Measurements from ENCODE around the gene TUT4. TPM values are rescaled to one million over a fixed set of nuclear protein-coding genes. Genes with fewer than 3 reads are reported as not detected.

TUT4 gene
- total RNA-seq, 3 donors from 2014 or later (not counting 1 experiment from before 2014, with no cell fraction given) = 124 to 156 (median 125) TPM

DNA sequence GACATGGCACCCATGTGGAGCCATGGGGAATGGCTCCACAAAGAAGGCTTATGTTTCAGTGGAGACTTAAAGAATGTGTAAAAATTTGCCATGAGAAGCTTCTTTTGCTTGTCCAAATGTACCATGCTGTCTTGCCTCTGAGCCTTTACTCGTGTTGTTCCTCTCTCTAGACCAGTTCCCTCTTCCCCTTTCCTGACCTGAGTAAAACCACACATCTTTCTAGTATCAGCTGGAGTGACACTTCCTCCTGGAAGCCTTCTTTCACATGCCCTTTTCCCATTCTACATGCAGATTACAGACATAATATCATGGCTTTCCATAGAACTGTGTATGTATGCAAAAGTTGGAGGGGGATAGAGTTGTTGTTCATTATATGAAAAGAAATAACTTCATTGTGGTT is 35.6 kb upstream of the TUT4 start:
- no peak overlapping the region for H3K4me3 Mint-ChIP-seq
- no peak for TF ChIP-seq CTCF (IDR thresholded peaks at IDR 0.05)
- Histone ChIP-seq H3K9me3 (ENCODE audit: control insufficient read depth, insufficient read depth, low read length) (no peaks in the 10 kb centered on the region), H3K4me1 (ENCODE audit: control insufficient read depth, insufficient read depth, low read length) (no peaks in the 10 kb centered on the region), H3K36me3 (ENCODE audit: control insufficient read depth, insufficient read depth, low read length) (no peaks in the 10 kb centered on the region), H3K27me3 (ENCODE audit: control insufficient read depth, insufficient read depth, low read length) (no peaks in the 10 kb centered on the region), H3K27ac (ENCODE audit: low read length) (no peak overlapping the region), H3K4me3 (ENCODE audit: low read length) (no peak overlapping the region)
- no peak for DNase-seq
- H3K36me3 Mint-ChIP-seq = no peaks in the 10 kb centered on the region
- no peak overlapping the region for H3K27ac Mint-ChIP-seq
- H3K9me3 Mint-ChIP-seq = no peaks in the 10 kb centered on the region
- WGBS (ENCODE audit: insufficient coverage) = 20% methylated on average over 1 of the region's 1 CpG
- H3K27me3 Mint-ChIP-seq (ENCODE audit: low read depth in 2 of 2) = no peaks in the 10 kb centered on the region
- H3K4me1 Mint-ChIP-seq = peaks cover 6 to 11% of the 10 kb centered on the region in 2 donors
- intact Hi-C loops (cut with micrococcal nuclease) = no loop called here
- ATAC-seq = no peak

- ATAC-seq = no peak
- Mint-ChIP-seq H3K27me3 (ENCODE audit: low read depth in 2 of 2) (no peaks in the 10 kb centered on the region), H3K4me3 (no peak overlapping the region), H3K4me1 (peaks cover 6 to 11% of the 10 kb centered on the region in 2 donors), H3K36me3 (no peaks in the 10 kb centered on the region), H3K27ac (no peak overlapping the region), H3K9me3 (no peaks in the 10 kb centered on the region)
- no peak overlapping the region for H3K27ac ChIP-seq (ENCODE audit: low read length)
- intact Hi-C loops (cut with micrococcal nuclease) = no loop called here
- no peak for TF ChIP-seq CTCF (IDR thresholded peaks at IDR 0.05)
- no peak for DNase-seq
- H3K36me3 ChIP-seq (ENCODE audit: control insufficient read depth, insufficient read depth, low read length) = no peaks in the 10 kb centered on the region
- H3K27me3 ChIP-seq (ENCODE audit: control insufficient read depth, insufficient read depth, low read length) = no peaks in the 10 kb centered on the region
- H3K9me3 ChIP-seq (ENCODE audit: control insufficient read depth, insufficient read depth, low read length) = no peaks in the 10 kb centered on the region
- no peak overlapping the region for H3K4me3 ChIP-seq (ENCODE audit: low read length)
- no peaks in the 10 kb centered on the region for H3K4me1 ChIP-seq (ENCODE audit: control insufficient read depth, insufficient read depth, low read length)
Observed at GRCh38 chr1:52588027-52588426, 35.1 kb upstream of the TUT4 start.

DNA sequence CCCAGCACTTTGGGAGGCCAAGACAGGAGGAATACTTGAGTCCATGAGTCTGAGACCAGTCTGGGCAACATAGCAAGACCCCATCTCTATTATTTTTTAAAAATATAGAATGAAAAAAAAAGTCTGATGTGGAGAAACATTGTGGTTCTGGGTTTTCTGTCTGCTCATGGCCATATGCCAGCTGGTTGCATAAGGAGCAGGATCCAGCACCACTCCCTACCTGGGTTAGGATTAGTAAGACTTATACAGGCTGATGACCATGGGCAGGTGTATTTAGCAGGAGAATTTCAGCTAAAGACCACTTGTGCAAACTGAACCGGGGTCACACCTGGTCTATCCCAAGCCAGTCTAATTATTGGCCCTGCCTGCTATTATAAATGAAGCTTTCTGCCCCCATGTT is 32.6 kb upstream of the TUT4 start:
- Mint-ChIP-seq H3K27ac (no peak overlapping the region), H3K27me3 (ENCODE audit: low read depth in 2 of 2) (no peaks in the 10 kb centered on the region)

More for the DNA sequence above, 32.6 kb upstream of the TUT4 start:
- intact Hi-C loops (cut with micrococcal nuclease) = no loop called here
- Mint-ChIP-seq H3K9me3 (no peaks in the 10 kb centered on the region), H3K4me3 (no peak overlapping the region), H3K4me1 (peaks cover 10 to 11% of the 10 kb centered on the region in 2 donors), H3K36me3 (no peaks in the 10 kb centered on the region)
- H3K27ac ChIP-seq (ENCODE audit: low read length) = no peak overlapping the region
- H3K36me3 ChIP-seq (ENCODE audit: control insufficient read depth, insufficient read depth, low read length) = no peaks in the 10 kb centered on the region
- H3K27me3 ChIP-seq (ENCODE audit: control insufficient read depth, insufficient read depth, low read length) = no peaks in the 10 kb centered on the region
- DNase-seq (no peak), ATAC-seq (no peak)
- H3K4me3 ChIP-seq (ENCODE audit: low read length) = no peak overlapping the region
- no peaks in the 10 kb centered on the region for H3K9me3 ChIP-seq (ENCODE audit: control insufficient read depth, insufficient read depth, low read length)
- no peaks in the 10 kb centered on the region for H3K4me1 ChIP-seq (ENCODE audit: control insufficient read depth, insufficient read depth, low read length)
- TF ChIP-seq CTCF (IDR thresholded peaks at IDR 0.05) = no peak
- WGBS (ENCODE audit: insufficient coverage) = 89% methylated on average over 1 of the region's 1 CpG

Data from natural killer cell (primary cell).